C4-2B (cell line): Measurements from ENCODE around the gene CADM1.

Experiments used
- H3K27ac ChIP-seq: fragments of 450-650 bp; 2 replicates; pipeline ENCODE4 v1.5.1; 2017
- CTCF ChIP-seq: fragments of 450-650 bp; conservative IDR thresholded peaks from 2 replicates; pipeline ENCODE4 v1.5.1; 2017; ENCODE audit warnings: mild to moderate bottlenecking
- ZFX ChIP-seq: fragments of 450-650 bp; IDR thresholded peaks from 2 replicates; pipeline ENCODE4 v1.6.1; 2017

CADM1 gene

DNA sequence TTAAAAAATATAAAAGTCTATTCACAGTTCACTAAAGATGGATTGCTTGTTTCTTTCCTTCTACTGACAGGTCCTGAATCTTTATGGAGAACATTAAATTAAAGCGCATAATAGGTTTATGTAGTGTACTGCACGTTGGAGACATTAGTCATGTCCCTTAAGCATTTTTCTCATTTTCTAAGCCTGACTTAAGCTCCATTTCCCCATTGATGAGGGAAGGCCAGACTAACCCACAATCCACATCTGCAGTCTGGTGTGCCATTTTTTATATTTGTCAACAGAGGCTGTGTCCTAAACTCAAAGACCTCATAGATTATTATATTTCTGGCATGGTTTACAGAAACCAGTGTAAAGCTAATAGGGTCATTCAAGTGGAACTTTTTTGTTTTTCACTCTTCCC, 39.9 kb downstream of the CADM1 start:
- TF ChIP-seq CTCF (no peak), ZFX (no peak)
- no peak overlapping the region for H3K27ac ChIP-seq

GRCh38 chr11:115463606-115464005, 40.6 kb downstream of the CADM1 start:
- H3K27ac ChIP-seq: no peak overlapping the region
- TF ChIP-seq CTCF: no peak
- TF ChIP-seq ZFX: no peak

- no peak for TF ChIP-seq ZFX
- no peak for TF ChIP-seq CTCF
- H3K27ac ChIP-seq: no peak overlapping the region
Observed at GRCh38 chr11:115462757-115463156, 41.5 kb downstream of the CADM1 start.

DNA sequence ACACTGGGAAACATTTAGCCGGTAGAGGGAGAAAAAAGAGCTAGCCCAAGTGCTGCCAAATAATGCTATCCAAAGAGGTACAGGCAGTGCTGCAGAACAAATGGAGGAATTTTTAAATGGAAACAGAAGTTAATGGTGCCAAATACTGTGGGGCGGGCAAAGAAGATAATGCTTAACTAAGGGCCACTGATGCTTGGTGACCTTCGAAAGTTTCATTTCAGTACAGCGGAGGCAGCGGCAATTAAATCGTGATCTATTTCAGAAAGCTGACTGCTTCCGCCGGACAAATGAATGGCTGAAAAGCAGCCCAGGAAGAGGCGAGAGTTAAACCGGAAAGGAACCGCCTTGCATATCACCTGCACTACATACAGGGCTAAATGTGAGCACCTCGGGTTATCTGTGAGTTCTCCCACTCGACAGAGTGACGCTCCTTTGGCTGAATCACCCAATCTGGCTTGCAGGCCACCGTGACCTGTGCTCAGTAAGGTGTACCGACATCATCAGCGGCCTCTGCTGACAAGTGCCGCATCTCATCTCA, 42.1 kb downstream of the CADM1 start:
- H3K27ac ChIP-seq: no peak overlapping the region
- TF ChIP-seq ZFX: no peak
- no peak for TF ChIP-seq CTCF

DNA sequence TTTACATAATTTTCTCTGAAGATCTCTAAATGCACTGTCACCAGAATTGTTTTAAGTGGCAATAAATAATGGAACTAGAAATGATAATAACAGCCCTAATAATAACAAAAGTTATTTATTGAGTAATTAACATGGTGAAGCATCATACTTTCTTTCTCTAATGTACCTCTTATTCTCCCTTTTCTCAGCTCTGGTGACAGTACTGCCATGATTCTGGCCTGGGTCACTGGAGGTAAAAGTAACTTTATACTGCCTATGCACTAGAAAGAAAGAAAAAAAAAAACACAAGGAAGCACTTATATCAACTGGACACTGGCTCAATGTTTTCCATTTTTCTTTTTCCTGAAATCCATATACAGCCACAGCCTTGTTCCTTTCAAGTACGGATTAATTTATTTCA, 43.7 kb downstream of the CADM1 start:
- no peak for TF ChIP-seq ZFX
- no peak for TF ChIP-seq CTCF
- no peak overlapping the region for H3K27ac ChIP-seq

DNA sequence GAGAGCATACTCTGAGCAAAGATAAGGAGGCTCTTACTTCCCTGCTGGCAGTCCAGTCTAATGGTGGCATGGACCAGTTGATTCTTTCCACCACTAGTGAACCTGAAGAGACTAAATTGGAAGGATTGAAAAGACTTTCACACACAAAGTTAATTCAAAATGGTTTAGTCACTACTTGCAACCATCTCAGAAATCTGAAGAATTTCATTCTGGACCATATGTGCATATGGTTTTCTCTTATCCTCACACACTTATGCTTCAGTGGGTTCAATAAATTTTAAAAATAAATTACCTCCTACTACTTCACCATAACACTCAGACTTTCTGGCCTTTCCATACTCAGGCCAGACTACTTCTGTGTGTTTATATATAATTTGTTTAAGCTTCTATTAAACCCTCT, 44.7 kb downstream of the CADM1 start:
- no peak overlapping the region for H3K27ac ChIP-seq
- TF ChIP-seq ZFX (no peak), CTCF (no peak)

GRCh38 chr11:115458877-115459276, 45.3 kb downstream of the CADM1 start:
- TF ChIP-seq CTCF (no peak), ZFX (no peak)
- H3K27ac ChIP-seq: no peak overlapping the region
